CD14-positive monocyte (primary cell): ENCODE results near the gene MSN. TPM values are rescaled to one million over a fixed set of nuclear protein-coding genes. Genes with fewer than 3 reads are reported as not detected.

Source experiments
- DNase-seq, 3 donors: peaks; one replicate each; pipeline ENCODE4 v3.0.0-alpha.2; 2011 to 2022
- H2AFZ ChIP-seq: 2 replicates; pipeline ENCODE4 v1.6.0; 2012; ENCODE audit warnings: mild to moderate bottlenecking, low read depth, low read length, inconsistent platforms; ENCODE audit not compliant: insufficient read depth, poor library complexity, severe bottlenecking
- H3K27ac ChIP-seq, 2 donors: 1 replicate in 1 of 2; 2 replicates in 1 of 2; pipeline ENCODE4 v1.5.1; 2012 to 2013; ENCODE audit warnings: low read length in 2 of 2, control low read depth in 1 of 2, inconsistent platforms in 1 of 2, low read depth in 1 of 2, mild to moderate bottlenecking in 1 of 2
- H3K27me3 ChIP-seq, 2 donors: one replicate each; pipeline versions ENCODE4 v1.6.0 to v1.6.1; 2011 to 2013; ENCODE audit warnings: low read length in 2 of 2; ENCODE audit not compliant: control insufficient read depth in 2 of 2, insufficient read depth in 2 of 2
- H3K36me3 ChIP-seq, 2 donors: replicated peaks in 1 of 2; 1 replicate in 1 of 2; 2 replicates in 1 of 2; pipeline versions ENCODE4 v1.5.1 to v1.6.1; 2012 to 2013; ENCODE audit warnings: low read length in 2 of 2, control low read depth in 1 of 2, inconsistent platforms in 1 of 2, mild to moderate bottlenecking in 1 of 2; ENCODE audit not compliant: insufficient read depth in 2 of 2, control insufficient read depth in 1 of 2
- H3K4me1 ChIP-seq, 2 donors: 1 replicate in 1 of 2; 2 replicates in 1 of 2; pipeline versions ENCODE4 v1.5.1 to v1.6.1; 2012 to 2013; ENCODE audit warnings: low read length in 2 of 2, control low read depth in 1 of 2, inconsistent platforms in 1 of 2, mild to moderate bottlenecking in 1 of 2, moderate library complexity in 1 of 2; ENCODE audit not compliant: insufficient read depth in 2 of 2, control insufficient read depth in 1 of 2
- H3K4me2 ChIP-seq: replicated peaks from 2 replicates; pipeline ENCODE3; 2012; ENCODE audit warnings: low read length, moderate library complexity, mild to moderate bottlenecking; ENCODE audit not compliant: poor library complexity, severe bottlenecking; ENCODE audit errors: extremely low read depth
- H3K4me3 ChIP-seq, 3 experiments: fragments of 200-600 bp in 1 of 3; sonication (generic) in 1 of 3; replicated peaks in 1 of 3; 1 replicate in 2 of 3; 2 replicates in 1 of 3; pipeline ENCODE4 v1.5.1; 2011 to 2013; ENCODE audit warnings: low read length in 3 of 3, mild to moderate bottlenecking in 3 of 3, control low read depth in 2 of 3, low read depth in 2 of 3, inconsistent platforms in 1 of 3, moderate library complexity in 1 of 3
- H3K79me2 ChIP-seq: 2 replicates; pipeline ENCODE4 v1.6.0; 2012; ENCODE audit warnings: mild to moderate bottlenecking, control low read depth, inconsistent platforms, low read length, moderate library complexity; ENCODE audit not compliant: insufficient read depth
- H3K9ac ChIP-seq: 2 replicates; pipeline ENCODE4 v1.6.0; 2017; ENCODE audit warnings: low read length, mild to moderate bottlenecking; ENCODE audit not compliant: insufficient read depth, poor library complexity, severe bottlenecking
- H3K9me3 ChIP-seq, 2 donors: replicated peaks in 1 of 2; 1 replicate in 1 of 2; 2 replicates in 1 of 2; pipeline versions ENCODE4 v1.5.1 to v1.6.1; 2012 to 2013; ENCODE audit warnings: low read length in 2 of 2, control low read depth in 1 of 2; ENCODE audit not compliant: control insufficient read depth in 1 of 2, insufficient read depth in 1 of 2
- H4K20me1 ChIP-seq: 2 replicates; pipeline ENCODE4 v1.6.0; 2012; ENCODE audit warnings: mild to moderate bottlenecking, low read length, control low read depth, moderate library complexity; ENCODE audit not compliant: insufficient read depth
- H3K27ac Mint-ChIP-seq, 7 donors: one replicate each; pipeline ENCODE4 v1.8.0; 2020; ENCODE audit warnings: mild to moderate bottlenecking in 7 of 7, mixed read lengths in 7 of 7, moderate library complexity in 6 of 7, inconsistent platforms in 2 of 7
- H3K27me3 Mint-ChIP-seq, 3 donors: one replicate each; pipeline ENCODE4 v1.8.0; 2021 to 2022; ENCODE audit warnings: low read depth in 3 of 3, mild to moderate bottlenecking in 3 of 3, mixed read lengths in 3 of 3, moderate library complexity in 3 of 3, inconsistent platforms in 1 of 3
- H3K36me3 Mint-ChIP-seq, 2 donors: one replicate each; pipeline ENCODE4 v1.8.0; 2020; ENCODE audit warnings: mixed read lengths in 2 of 2, inconsistent platforms in 1 of 2, mild to moderate bottlenecking in 1 of 2
- H3K4me1 Mint-ChIP-seq: one replicate; pipeline ENCODE4 v1.8.0; 2020; ENCODE audit warnings: mild to moderate bottlenecking, mixed read lengths
- H3K4me3 Mint-ChIP-seq, 2 donors: one replicate each; pipeline ENCODE4 v1.8.0; 2020; ENCODE audit warnings: mild to moderate bottlenecking in 2 of 2, mixed read lengths in 2 of 2, moderate library complexity in 1 of 2
- H3K9me3 Mint-ChIP-seq, 7 donors: one replicate each; pipeline ENCODE4 v1.8.0; 2020 to 2022; ENCODE audit warnings: mixed read lengths in 7 of 7, mild to moderate bottlenecking in 6 of 7, moderate library complexity in 6 of 7, inconsistent platforms in 2 of 7
- CTCF ChIP-seq: fragments of 200-600 bp; IDR thresholded peaks from one replicate; pipeline ENCODE4 v1.8.0; 2022; ENCODE audit warnings: antibody characterized with exemption, mild to moderate bottlenecking
- WGBS: methylation state at CpG from one replicate; pipeline ENCODE4 v1.1.5; 2013; ENCODE audit warnings: missing lambda C conversion rate; ENCODE audit not compliant: insufficient coverage; 5-methylcytosine and 5-hydroxymethylcytosine counted together
- intact Hi-C, 2 donors: fragments of 100-400 bp; cut with micrococcal nuclease; formaldehyde crosslinking; loops; one replicate each; pipeline versions ENCODE4 v1.15.0 to v1.15.1; 2023
- polyA plus RNA-seq, 3 donors: library from polyadenylated mRNA; depleted of rRNA in 1 of 3; unstranded in 2 of 3; stranded (reverse) in 1 of 3; fragments of 300-500 nt in 2 of 3; fragments of >200 nt in 1 of 3; fragmentation: Illumina TruSeq in 2 of 3; gene quantifications; 1 replicate in 2 of 3; 2 replicates in 1 of 3; pipeline ENCODE4 v1.2.3, GENCODE V29; 2012 to 2021

MSN gene
- polyA plus RNA-seq, 3 donors = 441 to 888 (median 691) TPM

GRCh38 chrX:65705439-65705838 is 38.0 kb downstream of the MSN start:
- Mint-ChIP-seq H3K4me3 (peak overlapping the region in 1 of 2 donors; percentile 45), H3K27ac (peak overlapping the region in 6 of 7 donors; percentile 11 to 89 (median 62)), H3K36me3 (peaks cover 32 to 45% of the 10 kb centered on the region in 2 donors), H3K9me3 (peaks cover 0 to 5% (median 0%) of the 10 kb centered on the region in 7 donors), H3K27me3 (peaks cover 0 to 27% (median 0%) of the 10 kb centered on the region in 3 donors), H3K4me1 (peaks cover 70% of the 10 kb centered on the region)
- intact Hi-C loops = loop anchor here in 1 of 2 donors (5.0 kb wide), 1 partner anchor 33 kb away; no protein-coding TSS in a partner anchor
- Histone ChIP-seq H3K9ac (no peak overlapping the region), H3K36me3 (peaks cover 5 to 33% of the 10 kb centered on the region in 2 donors), H2AFZ (no peak overlapping the region), H4K20me1 (peaks cover 94% of the 10 kb centered on the region), H3K79me2 (peaks cover 99% of the 10 kb centered on the region), H3K27ac (peak overlapping the region in 1 of 2 donors; percentile 76), H3K27me3 (peaks cover 0 to 2% of the 10 kb centered on the region in 2 donors), H3K4me2 (no peak overlapping the region), H3K9me3 (no peaks in the 10 kb centered on the region), H3K4me1 (peaks cover 58 to 61% of the 10 kb centered on the region in 2 donors), H3K4me3 (no peak overlapping the region)
- no CpG with 5 or more reads among the region's 5 CpGs for WGBS
- no peak for DNase-seq
- no peak for TF ChIP-seq CTCF

- Histone ChIP-seq H3K79me2 (peaks cover 98% of the 10 kb centered on the region), H3K27ac (peak overlapping the region; percentile 6 to 76), H2AFZ (no peak overlapping the region), H4K20me1 (peaks cover 92% of the 10 kb centered on the region), H3K4me3 (no peak overlapping the region), H3K36me3 (peaks cover 5 to 28% of the 10 kb centered on the region in 2 donors), H3K9me3 (no peaks in the 10 kb centered on the region), H3K9ac (no peak overlapping the region), H3K4me1 (peaks cover 50 to 53% of the 10 kb centered on the region in 2 donors), H3K27me3 (peaks cover 0 to 2% of the 10 kb centered on the region in 2 donors), H3K4me2 (no peak overlapping the region)
- DNase-seq = peak in 2 of 3 donors; percentile 12 to 67
- intact Hi-C loops = loop anchor here in 1 of 2 donors (5.0 kb wide), 1 partner anchor 34 kb away; no protein-coding TSS in a partner anchor
- H3K36me3 Mint-ChIP-seq = peaks cover 27 to 42% of the 10 kb centered on the region in 2 donors
- H3K9me3 Mint-ChIP-seq = peaks cover 0 to 5% (median 0%) of the 10 kb centered on the region in 7 donors
- no peak for TF ChIP-seq CTCF
- H3K4me3 Mint-ChIP-seq = peak overlapping the region in 1 of 2 donors; percentile 4
- 20% methylated on average over 1 of the region's 5 CpGs for WGBS
- H3K4me1 Mint-ChIP-seq = peaks cover 62% of the 10 kb centered on the region
- peak overlapping the region; percentile 24 to 90 (median 81) for H3K27ac Mint-ChIP-seq
- peaks cover 0 to 31% (median 0%) of the 10 kb centered on the region in 3 donors for H3K27me3 Mint-ChIP-seq
These were observed 38.8 kb downstream of the MSN start for GRCh38 chrX:65706041-65706828.
